ENCODE data around the gene ACOX1. TPM values are rescaled to one million over a fixed set of nuclear protein-coding genes. Genes with fewer than 3 reads are reported as not detected.
"Not testable (repeated sequence)": the region's sequence is repeated elsewhere in the genome, so short reads cannot be mapped to it uniquely, and the experiment has no call there.

ACOX1 gene
- total and polyA plus RNA-seq, 5 donors from 2014 or later, result 15.0 to 25.6 (median 22.1) TPM

GRCh38 chr17:75983501-75984181 is 4.7 kb upstream of the ACOX1 start:
- no peak for ATAC-seq (ENCODE audit: low read depth in 2 of 2)
- peak overlapping the region in 1 of 4 donors; percentile 51 for H3K4me3 Mint-ChIP-seq
- no peaks in the 10 kb centered on the region for H3K36me3 Mint-ChIP-seq
- peaks cover 4 to 28% (median 13%) of the 10 kb centered on the region in 4 donors for H3K4me1 Mint-ChIP-seq
- Histone ChIP-seq H3K36me3 (ENCODE audit: control insufficient read depth, insufficient read depth, low read length) (no peaks in the 10 kb centered on the region), H3K27me3 (ENCODE audit: control insufficient read depth, insufficient read depth, low read length) (no peaks in the 10 kb centered on the region), H3K9me3 (ENCODE audit: control insufficient read depth in 2 of 2, low read length in 2 of 2) (no peaks in the 10 kb centered on the region), H3K27ac (ENCODE audit: insufficient read depth, low read length, poor library complexity, severe bottlenecking) (no peak overlapping the region), H3K4me1 (ENCODE audit: control insufficient read depth, insufficient read depth, low read length, poor library complexity, severe bottlenecking) (peaks cover 12% of the 10 kb centered on the region), H3K4me3 (ENCODE audit: low read depth, low read length) (no peak overlapping the region)
- peak overlapping the region in 1 of 3 donors; percentile 48 for H3K27ac Mint-ChIP-seq
- no peaks in the 10 kb centered on the region for H3K9me3 Mint-ChIP-seq
- no peak for DNase-seq
- H3K27me3 Mint-ChIP-seq, result no peaks in the 10 kb centered on the region

GRCh38 chr17:75981019-75981615 is 2.2 kb upstream of the ACOX1 start:
- ATAC-seq (ENCODE audit: low read depth in 2 of 2), result no peak
- DNase-seq, result no peak

GRCh38 chr17:75980188-75981018 is 1.4 kb upstream of the ACOX1 start:
- peak overlapping the region; percentile 100 for H3K27ac Mint-ChIP-seq
- H3K4me3 Mint-ChIP-seq, result peak overlapping the region; percentile 95 to 100 (median 98)
- peaks cover 5% of the 10 kb centered on the region for H3K36me3 Mint-ChIP-seq
- peaks cover 29% of the 10 kb centered on the region for H3K4me1 ChIP-seq (ENCODE audit: control insufficient read depth, insufficient read depth, low read length, poor library complexity, severe bottlenecking)
- H3K4me3 ChIP-seq (ENCODE audit: low read depth, low read length), result peak overlapping the region; percentile 84
- ATAC-seq (ENCODE audit: low read depth in 2 of 2), result no peak
- no peaks in the 10 kb centered on the region for H3K9me3 ChIP-seq (ENCODE audit: control insufficient read depth in 2 of 2, low read length in 2 of 2)
- H3K27ac ChIP-seq (ENCODE audit: insufficient read depth, low read length, poor library complexity, severe bottlenecking), result peak overlapping the region; percentile 91
- DNase-seq, result no peak
- H3K27me3 Mint-ChIP-seq, result no peaks in the 10 kb centered on the region
- no peaks in the 10 kb centered on the region for H3K27me3 ChIP-seq (ENCODE audit: control insufficient read depth, insufficient read depth, low read length)
- no peaks in the 10 kb centered on the region for H3K9me3 Mint-ChIP-seq
- H3K36me3 ChIP-seq (ENCODE audit: control insufficient read depth, insufficient read depth, low read length), result no peaks in the 10 kb centered on the region
- H3K4me1 Mint-ChIP-seq, result peaks cover 10 to 55% (median 31%) of the 10 kb centered on the region in 4 donors

More at GRCh38 chr17:75981019-75981615, 2.2 kb upstream of the ACOX1 start:
- Histone ChIP-seq H3K4me1 (ENCODE audit: control insufficient read depth, insufficient read depth, low read length, poor library complexity, severe bottlenecking) (peaks cover 27% of the 10 kb centered on the region), H3K4me3 (ENCODE audit: low read depth, low read length) (no peak overlapping the region), H3K27ac (ENCODE audit: insufficient read depth, low read length, poor library complexity, severe bottlenecking) (no peak overlapping the region), H3K36me3 (ENCODE audit: control insufficient read depth, insufficient read depth, low read length) (no peaks in the 10 kb centered on the region), H3K9me3 (ENCODE audit: control insufficient read depth in 2 of 2, low read length in 2 of 2) (no peaks in the 10 kb centered on the region), H3K27me3 (ENCODE audit: control insufficient read depth, insufficient read depth, low read length) (no peaks in the 10 kb centered on the region)
- H3K36me3 Mint-ChIP-seq, result peaks cover 3% of the 10 kb centered on the region
- peak overlapping the region; percentile 80 to 100 (median 100) for H3K27ac Mint-ChIP-seq
- H3K27me3 Mint-ChIP-seq, result no peaks in the 10 kb centered on the region
- peak overlapping the region; percentile 95 to 100 (median 98) for H3K4me3 Mint-ChIP-seq
- H3K4me1 Mint-ChIP-seq, result peaks cover 8 to 49% (median 30%) of the 10 kb centered on the region in 4 donors
- no peaks in the 10 kb centered on the region for H3K9me3 Mint-ChIP-seq

- no peaks in the 10 kb centered on the region for H3K27me3 ChIP-seq (ENCODE audit: control insufficient read depth, insufficient read depth, low read length)
- H3K36me3 ChIP-seq (ENCODE audit: control insufficient read depth, insufficient read depth, low read length), result no peaks in the 10 kb centered on the region
- Mint-ChIP-seq H3K4me1 (peaks cover 10 to 57% (median 31%) of the 10 kb centered on the region in 4 donors), H3K4me3 (peak overlapping the region; percentile 95 to 100 (median 98)), H3K9me3 (no peaks in the 10 kb centered on the region), H3K27ac (peak overlapping the region; percentile 100), H3K36me3 (peaks cover 5% of the 10 kb centered on the region), H3K27me3 (no peaks in the 10 kb centered on the region)
- H3K4me1 ChIP-seq (ENCODE audit: control insufficient read depth, insufficient read depth, low read length, poor library complexity, severe bottlenecking), result peaks cover 29% of the 10 kb centered on the region
- no peaks in the 10 kb centered on the region for H3K9me3 ChIP-seq (ENCODE audit: control insufficient read depth in 2 of 2, low read length in 2 of 2)
- peak overlapping the region; percentile 84 for H3K4me3 ChIP-seq (ENCODE audit: low read depth, low read length)
- no peak for DNase-seq
- peak; percentile 24 to 29 for ATAC-seq (ENCODE audit: low read depth in 2 of 2)
- H3K27ac ChIP-seq (ENCODE audit: insufficient read depth, low read length, poor library complexity, severe bottlenecking), result peak overlapping the region; percentile 91
Observed at GRCh38 chr17:75979705-75980187, 780 bp upstream of the ACOX1 start.

GRCh38 chr17:75976175-75976848 is 2.7 kb downstream of the ACOX1 start:
- Histone ChIP-seq H3K36me3 (ENCODE audit: control insufficient read depth, insufficient read depth, low read length) (peaks cover 14% of the 10 kb centered on the region), H3K9me3 (ENCODE audit: control insufficient read depth in 2 of 2, low read length in 2 of 2) (no peaks in the 10 kb centered on the region), H3K27me3 (ENCODE audit: control insufficient read depth, insufficient read depth, low read length) (no peaks in the 10 kb centered on the region), H3K27ac (ENCODE audit: insufficient read depth, low read length, poor library complexity, severe bottlenecking) (no peak overlapping the region), H3K4me1 (ENCODE audit: control insufficient read depth, insufficient read depth, low read length, poor library complexity, severe bottlenecking) (peaks cover 29% of the 10 kb centered on the region), H3K4me3 (ENCODE audit: low read depth, low read length) (no peak overlapping the region)
- no peak for DNase-seq
- Mint-ChIP-seq H3K36me3 (peaks cover 22% of the 10 kb centered on the region), H3K9me3 (no peaks in the 10 kb centered on the region), H3K4me1 (peaks cover 24 to 62% (median 42%) of the 10 kb centered on the region in 4 donors), H3K27ac (peak overlapping the region in 2 of 3 donors; percentile 12 to 76), H3K4me3 (peak overlapping the region; percentile 50 to 97 (median 70)), H3K27me3 (no peaks in the 10 kb centered on the region)
- no peak for ATAC-seq (ENCODE audit: low read depth in 2 of 2)

- Histone ChIP-seq H3K27me3 (ENCODE audit: control insufficient read depth, insufficient read depth, low read length) (no peaks in the 10 kb centered on the region), H3K4me3 (ENCODE audit: low read depth, low read length) (no peak overlapping the region), H3K9me3 (ENCODE audit: control insufficient read depth in 2 of 2, low read length in 2 of 2) (no peaks in the 10 kb centered on the region), H3K4me1 (ENCODE audit: control insufficient read depth, insufficient read depth, low read length, poor library complexity, severe bottlenecking) (peaks cover 29% of the 10 kb centered on the region), H3K36me3 (ENCODE audit: control insufficient read depth, insufficient read depth, low read length) (peaks cover 14% of the 10 kb centered on the region), H3K27ac (ENCODE audit: insufficient read depth, low read length, poor library complexity, severe bottlenecking) (no peak overlapping the region)
- Mint-ChIP-seq H3K9me3 (no peaks in the 10 kb centered on the region), H3K4me1 (peaks cover 24 to 57% (median 41%) of the 10 kb centered on the region in 4 donors), H3K27me3 (no peaks in the 10 kb centered on the region), H3K4me3 (peak overlapping the region in 3 of 4 donors; percentile 38 to 65 (median 61)), H3K27ac (peak overlapping the region in 2 of 3 donors; percentile 12 to 76), H3K36me3 (peaks cover 24% of the 10 kb centered on the region)
- no peak for DNase-seq
- ATAC-seq (ENCODE audit: low read depth in 2 of 2), result no peak
Observed at GRCh38 chr17:75975757-75976174, 3.2 kb downstream of the ACOX1 start.

GRCh38 chr17:75975187-75975586 is 3.8 kb downstream of the ACOX1 start:
- H3K4me1 ChIP-seq (ENCODE audit: control insufficient read depth, insufficient read depth, low read length, poor library complexity, severe bottlenecking), result peaks cover 24% of the 10 kb centered on the region

More at GRCh38 chr17:75975187-75975586, 3.8 kb downstream of the ACOX1 start:
- Mint-ChIP-seq H3K36me3 (peaks cover 29% of the 10 kb centered on the region), H3K4me1 (peaks cover 25 to 56% (median 38%) of the 10 kb centered on the region in 4 donors), H3K4me3 (peak overlapping the region in 3 of 4 donors; percentile 38 to 61 (median 44))
- H3K4me3 ChIP-seq (ENCODE audit: low read depth, low read length); H3K27ac Mint-ChIP-seq; H3K9me3 ChIP-seq (ENCODE audit: control insufficient read depth in 2 of 2, low read length in 2 of 2); ATAC-seq (ENCODE audit: low read depth in 2 of 2); DNase-seq; H3K27ac ChIP-seq (ENCODE audit: insufficient read depth, low read length, poor library complexity, severe bottlenecking); H3K27me3 ChIP-seq (ENCODE audit: control insufficient read depth, insufficient read depth, low read length); H3K27me3 Mint-ChIP-seq; H3K9me3 Mint-ChIP-seq: not testable (repeated sequence)
- H3K36me3 ChIP-seq (ENCODE audit: control insufficient read depth, insufficient read depth, low read length), result peaks cover 18% of the 10 kb centered on the region
